Tongue (tissue), 2 donors: ENCODE results near the gene MAML2. TPM values are rescaled to one million over a fixed set of nuclear protein-coding genes. Genes with fewer than 3 reads are reported as not detected.

Experiments used
- DNase-seq: peaks from one replicate; pipeline ENCODE4 v3.0.0-alpha.2; 2015
- total RNA-seq: library from RNA; depleted of rRNA; stranded (reverse); fragments of >200 nt; gene quantifications from one replicate; pipeline ENCODE4 v1.2.3, GENCODE V29; 2014

Gene MAML2
- total RNA-seq, 1 donor from 2014 or later = 10.9 TPM

DNA sequence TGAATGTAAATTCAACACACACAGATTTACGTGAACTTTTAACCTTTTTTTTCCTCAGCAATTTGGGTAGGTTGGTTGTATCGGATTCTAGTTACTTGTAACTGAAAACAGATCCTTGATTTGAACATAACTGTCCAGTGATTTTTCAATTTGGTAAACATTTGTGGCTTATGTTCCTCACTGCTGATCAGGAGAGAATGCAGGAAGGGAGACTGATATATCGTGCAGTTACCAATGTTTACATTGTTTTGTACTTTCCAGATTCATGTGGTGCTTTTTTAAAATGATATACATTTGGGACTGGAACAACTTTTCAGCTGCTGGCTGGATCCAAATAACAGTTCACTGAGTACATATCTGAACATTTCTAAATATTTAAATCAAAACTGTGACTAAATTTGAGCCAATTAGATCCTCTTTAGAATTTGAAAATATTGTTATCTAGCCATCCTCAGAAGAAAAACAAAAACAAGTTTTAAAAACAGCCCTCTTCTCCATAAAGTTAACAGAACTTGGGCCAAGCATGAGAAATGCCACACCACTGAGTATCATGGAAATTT is 334.8 kb downstream of the MAML2 start:
- peak; percentile 29 for DNase-seq

DNA sequence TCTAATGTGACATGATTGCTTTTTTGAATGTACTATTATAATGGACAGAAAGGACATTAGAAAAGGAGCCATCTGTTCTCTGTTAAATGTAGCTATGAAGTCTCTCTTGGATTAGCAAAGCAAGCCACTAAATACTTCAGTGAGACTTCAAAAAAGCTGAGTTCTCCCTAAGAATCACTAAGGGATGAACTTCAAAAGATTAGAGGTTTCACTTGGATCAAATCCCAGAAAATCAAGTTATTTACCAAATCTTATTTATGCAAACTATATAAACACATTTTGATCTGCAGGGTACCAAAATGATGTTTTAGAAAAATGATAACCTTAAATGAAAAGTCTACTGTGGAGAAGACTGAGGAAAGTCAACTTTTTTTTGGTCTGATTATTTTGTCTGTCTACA is 337.0 kb downstream of the MAML2 start:
- no peak for DNase-seq

- DNase-seq = no peak
Measured at GRCh38 chr11:96004862-96005261, 338.1 kb downstream of the MAML2 start.

- DNase-seq = no peak
Measured at GRCh38 chr11:96002754-96003290, 340.2 kb downstream of the MAML2 start.

DNA sequence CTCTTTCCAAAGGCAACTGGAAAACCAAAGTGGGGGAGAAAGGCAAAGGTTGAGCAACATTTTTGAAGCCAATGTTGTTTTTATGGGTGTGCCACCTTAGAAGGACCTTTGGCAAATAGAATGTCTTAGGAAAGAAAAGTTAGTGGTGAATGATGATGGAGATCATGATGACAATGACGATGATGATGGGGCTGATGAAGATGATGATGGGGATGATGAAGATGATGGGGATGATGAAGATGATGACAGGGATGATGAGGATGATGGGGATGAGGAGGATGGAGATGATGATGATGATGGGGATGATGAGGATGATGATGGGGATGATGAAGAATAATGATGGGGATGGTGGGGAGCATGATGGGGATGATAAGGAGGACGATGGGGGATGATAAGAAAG is 340.7 kb downstream of the MAML2 start:
- DNase-seq = no peak

- no peak for DNase-seq
Measured at GRCh38 chr11:96001037-96001436, 342.0 kb downstream of the MAML2 start.

DNA sequence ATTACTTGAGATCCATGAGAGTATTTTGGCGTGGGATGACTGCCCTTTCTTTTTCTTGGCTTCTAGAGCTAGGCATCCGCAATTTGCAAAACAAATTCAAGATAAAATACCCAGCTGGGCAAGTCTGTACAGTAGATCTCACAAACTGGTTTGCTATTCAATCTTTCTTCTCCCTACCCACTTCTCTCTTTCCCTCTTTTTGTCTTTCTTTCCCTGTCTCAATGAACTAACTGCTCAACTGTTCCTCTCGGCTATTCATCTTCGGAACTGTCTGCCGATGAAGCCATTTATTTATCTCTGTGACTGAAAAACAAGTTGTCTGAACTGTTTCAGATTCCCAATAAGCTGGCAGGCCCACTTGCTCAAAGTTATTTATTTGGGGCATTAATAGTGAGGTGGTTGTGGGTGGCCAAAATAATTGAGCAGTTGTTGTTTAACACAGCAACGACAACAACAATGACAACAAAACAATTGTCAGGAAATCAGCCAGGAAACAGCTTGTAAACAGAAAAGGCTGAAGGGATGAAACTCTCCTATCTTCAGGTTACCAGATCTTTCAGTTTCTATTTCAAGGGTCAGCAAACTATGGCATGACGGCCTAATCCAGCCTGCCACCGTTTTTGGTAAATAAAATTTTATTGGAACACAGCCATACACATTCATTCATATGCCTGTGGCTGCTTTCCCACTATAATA is 343.1 kb downstream of the MAML2 start:
- DNase-seq = no peak

DNA sequence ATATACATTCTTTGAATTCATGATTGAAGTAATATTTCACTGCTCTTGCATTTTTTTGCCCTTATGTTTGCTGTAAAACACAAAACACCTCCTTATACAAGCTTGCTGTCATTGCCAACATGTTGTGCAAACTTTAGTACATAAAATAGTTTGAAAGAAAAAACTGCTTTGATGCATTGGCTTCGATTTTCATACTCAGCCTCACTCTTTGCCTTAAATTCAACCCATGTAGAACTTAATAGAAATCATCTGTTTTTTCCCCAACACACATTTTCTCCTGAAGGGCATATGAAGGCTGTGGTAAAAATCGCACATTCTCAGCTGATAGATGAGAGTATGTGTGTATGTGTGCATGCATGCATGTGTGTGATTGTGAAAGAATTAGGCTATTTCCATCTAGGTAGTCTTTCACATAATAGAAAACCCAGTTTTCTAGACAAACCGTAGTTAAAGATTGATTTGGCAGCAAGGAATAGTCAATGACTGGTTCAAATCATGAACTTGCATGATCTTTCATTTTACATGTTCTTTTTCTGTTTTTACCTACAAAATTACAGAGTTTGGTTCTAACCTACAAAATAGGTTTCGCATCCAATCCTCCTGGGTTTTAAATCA is 346.3 kb downstream of the MAML2 start:
- DNase-seq = no peak

DNA sequence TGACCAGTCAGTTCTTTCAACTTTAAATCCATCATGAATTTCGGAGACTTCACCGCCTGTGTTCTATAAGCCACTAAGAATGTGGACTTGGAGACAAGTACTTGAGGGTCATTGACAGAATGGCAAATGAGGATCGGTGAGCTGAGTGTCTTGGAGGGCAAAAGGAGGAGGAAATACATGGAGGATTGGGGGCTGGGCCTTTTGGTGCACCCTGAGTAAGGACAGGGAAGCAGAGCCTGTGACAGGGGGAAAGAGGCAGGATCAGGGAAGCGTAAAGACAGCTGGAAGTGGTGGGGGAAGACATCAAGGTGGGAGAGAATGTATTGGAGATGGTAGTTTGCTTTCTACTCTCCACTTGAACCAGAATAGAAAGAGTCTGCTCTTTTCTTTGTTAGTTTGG is 348.7 kb downstream of the MAML2 start:
- DNase-seq = no peak

GRCh38 chr11:95993438-95994298 is 349.3 kb downstream of the MAML2 start:
- no peak for DNase-seq

DNA sequence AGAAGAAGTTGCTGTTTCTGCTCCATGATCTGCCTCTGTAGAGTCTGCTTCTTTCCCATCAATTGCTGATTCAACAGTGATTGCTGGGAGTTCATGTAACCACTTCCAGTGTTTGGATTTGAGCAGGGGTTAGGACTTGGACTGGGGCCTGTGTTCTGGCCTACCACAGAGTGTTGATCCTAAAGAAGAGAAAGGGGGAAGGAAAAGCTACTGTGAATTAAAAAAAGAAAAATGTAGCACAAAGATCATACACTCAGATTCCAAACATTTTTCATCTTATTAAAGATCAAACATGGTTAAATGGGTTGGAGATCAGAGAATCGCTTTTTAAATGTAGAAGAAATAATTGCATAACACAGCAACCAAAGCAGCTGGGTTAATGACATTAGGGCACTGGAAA is 351.4 kb downstream of the MAML2 start:
- DNase-seq = no peak

DNA sequence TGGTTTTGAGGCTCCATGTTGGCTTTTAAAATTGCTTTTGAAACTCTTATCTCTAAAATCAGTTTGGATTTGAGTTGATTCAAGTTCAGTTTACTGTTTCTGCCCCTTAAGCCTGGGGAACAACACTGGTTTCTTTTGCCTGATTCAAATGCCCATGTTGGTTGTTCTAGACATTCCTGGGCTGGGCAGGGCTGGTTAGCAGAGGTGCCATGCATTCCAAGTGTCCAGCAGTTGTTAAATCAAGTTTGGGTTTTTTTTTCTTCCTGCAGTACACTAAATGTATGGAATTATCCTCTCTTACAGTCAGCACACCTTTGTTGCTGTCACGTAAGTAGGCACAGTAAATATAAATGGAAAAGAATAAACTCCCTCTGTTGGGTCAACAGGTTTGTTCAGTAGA is 351.9 kb downstream of the MAML2 start:
- DNase-seq = no peak

- no peak for DNase-seq
Measured at GRCh38 chr11:95989780-95990179, 353.2 kb downstream of the MAML2 start.

DNA sequence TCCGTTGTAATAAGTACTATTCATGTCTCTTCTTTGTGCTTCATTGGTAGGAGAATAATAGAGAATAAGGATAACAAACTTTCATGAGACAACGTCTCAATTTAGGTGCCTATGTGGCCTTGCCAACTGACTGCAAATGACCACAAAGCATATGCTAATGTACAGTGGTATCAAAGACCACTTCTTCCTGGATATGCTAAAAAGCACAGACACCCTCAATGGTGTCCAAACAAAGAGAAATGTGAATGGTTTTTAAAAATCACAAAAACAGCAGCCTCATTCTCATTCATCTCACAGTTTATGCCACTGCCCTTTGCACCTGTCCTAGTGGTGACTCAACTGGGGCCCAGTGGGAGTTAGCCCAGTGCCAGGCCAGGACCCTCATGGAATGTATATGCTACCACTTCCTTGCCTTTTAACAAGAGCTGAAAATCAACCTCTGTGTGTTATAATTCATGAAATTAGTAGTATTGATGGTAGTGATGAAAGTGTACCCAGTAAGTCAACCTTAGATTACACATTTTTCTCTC is 353.9 kb downstream of the MAML2 start:
- no peak for DNase-seq

GRCh38 chr11:95985174-95985808 is 357.7 kb downstream of the MAML2 start:
- DNase-seq = no peak

- DNase-seq = no peak
Measured at GRCh38 chr11:95984072-95984471, 358.9 kb downstream of the MAML2 start.

GRCh38 chr11:95977534-95978174 is 365.3 kb downstream of the MAML2 start:
- DNase-seq = no peak

GRCh38 chr11:95976550-95976949 is 366.4 kb downstream of the MAML2 start:
- no peak for DNase-seq

GRCh38 chr11:95975343-95975742 is 367.7 kb downstream of the MAML2 start:
- DNase-seq = no peak

GRCh38 chr11:95972060-95972459 is 370.9 kb downstream of the MAML2 start:
- DNase-seq = no peak

DNA sequence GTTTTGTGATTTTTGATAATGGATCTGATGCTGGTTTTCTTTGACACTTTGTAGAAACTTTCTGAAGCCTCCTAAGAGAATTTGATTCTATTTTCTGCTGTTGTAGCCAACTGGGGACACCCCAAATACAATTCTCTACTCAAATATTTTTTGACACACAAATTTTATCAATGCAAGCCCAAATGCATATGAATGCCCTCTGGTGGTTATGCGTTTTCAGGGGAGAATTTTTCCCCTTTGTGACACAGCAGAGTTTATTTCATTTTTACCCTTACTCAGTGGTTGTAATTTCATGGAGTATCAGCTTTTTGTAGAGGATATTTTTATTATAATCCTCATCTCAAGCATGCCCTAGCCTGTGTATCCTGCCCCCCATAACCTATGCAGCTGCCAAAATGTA is 374.4 kb downstream of the MAML2 start:
- DNase-seq = no peak
